ENCODE measurements around the gene AATF.

GRCh38 chr17:36901506-36901905 lies 47.2 kb upstream of the AATF start:
- no peak for TF ChIP-seq POLR2A (IDR thresholded peaks at IDR 0.05)
- TF ChIP-seq CTCF (IDR thresholded peaks at IDR 0.05) = no peak
- no peak for TF ChIP-seq EP300 (IDR thresholded peaks at IDR 0.05; ENCODE audit: low read depth)
- no peak for TF ChIP-seq POLR2AphosphoS5 (IDR thresholded peaks at IDR 0.05)

Data from transverse colon (tissue), 4 donors.